ENCODE results near the gene TRIOBP. TPM values are rescaled to one million over a fixed set of nuclear protein-coding genes. Genes with fewer than 3 reads are reported as not detected.

TRIOBP gene
- total RNA-seq, 1 donor from 2014 or later = 128 TPM

DNA sequence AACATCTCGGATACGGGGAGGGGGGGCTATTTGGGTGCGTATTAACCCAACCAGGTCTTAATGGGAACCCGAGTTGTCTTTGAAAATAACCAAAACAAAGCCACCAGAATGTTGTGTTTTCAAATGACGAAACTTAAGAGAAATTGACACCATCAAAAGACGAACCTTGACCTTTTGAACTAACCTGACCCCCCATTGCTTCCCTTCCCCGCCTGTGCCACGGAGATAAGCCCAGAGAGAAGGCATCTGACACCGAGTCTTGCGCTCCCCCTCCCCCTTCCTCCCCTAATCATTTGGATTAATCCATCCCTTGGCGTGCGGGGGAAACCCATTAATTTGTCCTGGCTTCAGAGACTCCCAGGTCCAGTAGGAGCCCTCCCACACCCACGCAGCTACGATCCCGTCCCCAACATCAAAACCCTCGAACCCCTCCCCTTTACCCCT lies 106.4 kb downstream of the TRIOBP start:
- no peak for DNase-seq (ENCODE audit: extremely low read depth, low read depth, low spot score)

- DNase-seq (ENCODE audit: extremely low read depth, low read depth, low spot score) = no peak
Measured at GRCh38 chr22:37803639-37804351, 106.9 kb downstream of the TRIOBP start.

- DNase-seq (ENCODE audit: extremely low read depth, low read depth, low spot score) = no peak
Measured at GRCh38 chr22:37804352-37804880, 107.6 kb downstream of the TRIOBP start.

DNA sequence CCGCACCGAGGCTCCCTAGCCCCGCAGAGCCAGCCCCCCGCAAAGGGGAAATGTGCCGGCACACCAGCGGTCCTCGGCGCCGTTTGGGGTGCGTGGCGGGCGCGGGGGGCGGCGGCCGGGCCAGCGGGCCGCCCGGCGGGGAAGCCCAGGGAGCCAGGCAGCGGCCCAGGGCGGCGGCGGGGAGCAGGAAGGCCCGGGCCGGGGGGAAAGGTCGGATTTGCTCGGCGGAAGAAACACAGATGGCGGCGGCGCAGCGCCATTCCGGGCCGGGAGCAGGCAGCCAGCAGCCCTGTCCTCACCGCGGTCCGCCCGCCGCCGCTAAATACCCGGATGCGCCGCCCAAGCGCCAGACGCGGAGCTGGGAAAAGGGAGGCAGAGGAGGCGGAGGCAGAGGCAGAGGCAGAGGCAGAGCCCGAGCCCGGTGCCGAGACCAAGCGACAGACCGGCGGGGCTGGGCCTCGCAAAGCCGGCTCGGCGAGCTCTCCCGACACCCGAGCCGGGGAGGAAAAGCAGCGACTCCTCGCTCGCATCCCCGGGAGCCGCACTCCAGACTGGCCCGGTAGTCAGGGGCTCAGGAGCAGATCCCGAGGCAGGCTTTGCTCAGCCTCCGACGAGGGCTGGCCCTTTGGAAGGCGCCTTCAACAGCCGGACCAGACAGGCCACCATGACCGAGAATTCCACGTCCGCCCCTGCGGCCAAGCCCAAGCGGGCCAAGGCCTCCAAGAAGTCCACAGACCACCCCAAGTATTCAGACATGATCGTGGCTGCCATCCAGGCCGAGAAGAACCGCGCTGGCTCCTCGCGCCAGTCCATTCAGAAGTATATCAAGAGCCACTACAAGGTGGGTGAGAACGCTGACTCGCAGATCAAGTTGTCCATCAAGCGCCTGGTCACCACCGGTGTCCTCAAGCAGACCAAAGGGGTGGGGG lies 108.3 kb downstream of the TRIOBP start:
- no peak for DNase-seq (ENCODE audit: extremely low read depth, low read depth, low spot score)

- no peak for DNase-seq (ENCODE audit: extremely low read depth, low read depth, low spot score)
Measured at GRCh38 chr22:37805810-37806277, 109.0 kb downstream of the TRIOBP start.

- no peak for DNase-seq (ENCODE audit: extremely low read depth, low read depth, low spot score)
Measured at GRCh38 chr22:37806409-37807333, 109.8 kb downstream of the TRIOBP start.

DNA sequence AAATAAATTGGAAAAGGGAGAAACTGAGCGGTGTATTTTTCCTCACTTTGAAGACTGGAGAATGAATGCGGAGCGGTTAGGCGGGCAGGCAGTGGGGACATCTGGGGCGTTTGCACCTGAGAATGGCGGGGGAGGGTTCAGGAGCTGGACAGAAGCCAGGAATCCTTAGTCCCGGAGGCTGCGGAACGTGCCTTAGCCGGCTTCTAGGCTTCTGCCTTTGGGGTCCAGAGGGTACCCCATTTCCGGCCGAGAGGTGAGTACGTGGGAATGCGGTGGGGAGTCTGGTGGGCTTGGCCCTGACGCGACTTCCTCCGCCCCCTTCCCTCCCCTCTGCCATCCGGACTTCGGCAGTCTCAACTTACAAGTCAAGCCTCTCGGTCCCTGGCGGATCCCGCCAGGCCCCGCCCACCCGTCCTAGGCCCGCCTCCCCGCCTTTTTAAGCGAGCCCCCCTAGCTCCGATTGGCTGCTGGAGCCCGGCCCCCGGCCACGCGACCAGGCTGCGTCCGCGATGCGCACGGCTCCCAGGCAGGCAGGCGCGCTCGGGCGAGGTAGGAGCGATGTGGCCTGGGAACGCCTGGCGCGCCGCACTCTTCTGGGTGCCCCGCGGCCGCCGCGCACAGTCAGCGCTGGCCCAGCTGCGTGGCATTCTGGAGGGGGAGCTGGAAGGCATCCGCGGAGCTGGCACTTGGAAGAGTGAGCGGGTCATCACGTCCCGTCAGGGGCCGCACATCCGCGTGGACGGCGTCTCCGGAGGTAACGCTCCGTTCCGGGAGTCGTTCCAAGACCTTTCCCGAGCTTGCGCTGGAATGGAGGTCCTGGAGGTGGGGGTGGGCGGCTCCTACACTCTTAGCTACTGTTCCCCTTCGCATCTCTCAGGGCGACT lies 110.8 kb downstream of the TRIOBP start, which contains the start of gene GCAT:
GCAT (plus strand) TSS at position 525 of the 884 bp plus-strand sequence; CDS start at position 559, 34 bp downstream.
- DNase-seq (ENCODE audit: extremely low read depth, low read depth, low spot score) = no peak

DNA sequence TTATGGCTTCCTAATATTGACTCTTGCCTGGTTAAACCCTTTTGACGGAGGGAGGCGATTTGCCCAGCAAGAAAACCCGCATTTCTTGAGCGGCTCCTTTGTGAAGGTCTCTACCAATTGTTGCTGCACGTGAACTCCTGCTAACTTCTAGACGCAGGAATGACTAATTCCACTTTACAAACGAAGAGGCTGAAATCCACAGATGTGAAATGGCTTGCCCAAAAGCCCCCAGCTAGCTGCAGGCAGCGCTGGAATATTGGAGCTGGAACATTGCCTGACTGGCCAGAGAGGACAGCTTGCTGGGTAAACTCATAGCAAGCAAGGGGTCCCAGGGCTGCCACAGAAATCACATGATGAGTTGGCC lies 111.4 kb downstream of the TRIOBP start:
- DNase-seq (ENCODE audit: extremely low read depth, low read depth, low spot score) = no peak

GRCh38 chr22:37809672-37810333 lies 113.0 kb downstream of the TRIOBP start:
- DNase-seq (ENCODE audit: extremely low read depth, low read depth, low spot score) = no peak

- DNase-seq (ENCODE audit: extremely low read depth, low read depth, low spot score) = no peak
Measured at GRCh38 chr22:37811867-37812266, 115.0 kb downstream of the TRIOBP start.

DNA sequence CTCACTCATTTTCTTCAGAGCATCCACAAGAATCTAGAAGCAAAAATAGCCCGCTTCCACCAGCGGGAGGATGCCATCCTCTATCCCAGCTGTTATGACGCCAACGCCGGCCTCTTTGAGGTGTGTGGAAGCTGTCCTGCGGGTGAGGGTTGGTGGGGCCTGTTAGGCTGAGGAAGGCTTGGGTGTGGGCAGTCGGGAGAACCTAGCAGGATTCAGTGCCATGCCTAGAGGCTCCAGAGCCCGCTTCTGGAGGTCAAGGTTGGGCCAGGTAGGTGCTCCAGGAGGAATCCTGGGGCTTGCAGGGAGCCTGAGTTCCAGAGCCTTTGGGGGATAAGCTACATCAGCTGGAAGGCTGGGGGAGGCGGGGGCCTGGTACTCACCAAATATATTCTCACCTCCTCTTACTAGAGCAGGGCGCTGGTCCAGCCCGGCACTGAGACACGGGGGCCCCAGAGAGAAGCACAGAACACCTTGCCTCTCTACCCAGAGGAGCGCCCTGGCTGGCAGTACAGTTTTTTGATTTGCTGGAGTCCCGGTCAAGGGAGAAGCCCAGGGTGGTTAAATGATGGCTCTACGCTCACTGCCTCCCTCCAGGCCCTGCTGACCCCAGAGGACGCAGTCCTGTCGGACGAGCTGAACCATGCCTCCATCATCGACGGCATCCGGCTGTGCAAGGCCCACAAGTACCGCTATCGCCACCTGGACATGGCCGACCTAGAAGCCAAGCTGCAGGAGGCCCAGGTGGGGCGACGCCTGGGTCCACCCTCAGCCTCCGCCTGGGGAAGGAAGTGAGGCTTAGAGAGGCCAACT lies 116.2 kb downstream of the TRIOBP start:
- DNase-seq (ENCODE audit: extremely low read depth, low read depth, low spot score) = no peak

- no peak for DNase-seq (ENCODE audit: extremely low read depth, low read depth, low spot score)
Measured at GRCh38 chr22:37815593-37815992, 118.7 kb downstream of the TRIOBP start.

- no peak for DNase-seq (ENCODE audit: extremely low read depth, low read depth, low spot score)
Measured at GRCh38 chr22:37816543-37817180, 119.8 kb downstream of the TRIOBP start.

GRCh38 chr22:37817705-37818408 lies 121.0 kb downstream of the TRIOBP start:
- no peak for DNase-seq (ENCODE audit: extremely low read depth, low read depth, low spot score)

DNA sequence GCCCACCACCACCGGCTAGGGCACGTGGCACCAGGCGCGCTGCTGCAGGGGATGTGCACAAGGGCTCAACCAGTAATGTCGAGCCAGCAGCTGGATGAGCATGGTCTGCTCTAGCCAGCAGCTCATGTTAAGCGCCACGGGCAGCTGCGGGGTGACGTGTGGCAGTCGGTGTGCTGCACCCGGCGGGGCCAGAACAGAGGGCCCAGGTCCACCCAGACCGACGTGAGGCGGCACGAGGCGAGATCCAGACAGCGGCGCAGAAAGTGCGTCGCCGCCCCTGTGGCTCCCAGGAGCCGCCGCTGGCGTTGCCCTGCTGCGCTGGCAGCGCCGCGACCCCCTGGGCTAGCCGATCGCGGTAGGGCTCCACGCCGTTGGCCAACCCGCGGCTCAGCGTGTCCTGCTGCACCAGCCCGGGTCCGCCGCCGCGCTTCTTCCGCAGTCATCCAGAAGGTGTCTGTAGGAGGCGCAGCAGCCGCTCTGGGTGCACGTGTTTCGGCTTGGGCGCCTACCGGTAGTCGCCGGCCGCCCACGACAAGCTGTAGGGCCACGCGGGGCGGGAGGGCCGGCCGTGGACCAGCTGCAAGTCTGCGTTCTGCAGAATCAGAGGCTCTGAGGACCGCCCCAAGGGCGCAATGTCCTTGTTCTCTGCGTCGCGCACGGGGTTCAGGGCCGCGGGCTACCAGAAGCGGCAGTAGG lies 121.7 kb downstream of the TRIOBP start:
- no peak for DNase-seq (ENCODE audit: extremely low read depth, low read depth, low spot score)

DNA sequence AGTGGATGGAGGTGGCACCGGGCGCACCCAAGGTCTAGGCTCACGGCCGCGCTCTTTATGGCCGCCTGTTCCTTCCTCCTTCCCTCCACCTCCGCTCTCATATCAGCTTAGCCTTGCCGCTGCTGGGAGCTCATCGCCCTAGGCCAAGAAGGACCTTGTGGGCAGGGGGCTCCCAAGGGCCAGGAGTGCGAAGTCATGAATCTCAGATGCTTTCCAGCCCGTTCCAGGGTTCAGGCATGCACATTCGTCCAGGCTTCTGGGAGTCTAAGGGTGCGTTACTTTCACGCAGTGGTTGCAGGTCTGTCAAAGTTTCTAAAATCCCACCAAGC lies 122.2 kb downstream of the TRIOBP start:
- DNase-seq (ENCODE audit: extremely low read depth, low read depth, low spot score) = no peak

All from glomerular endothelial cell (primary cell).